ENCODE measurements around the gene EEF1A1. TPM values are rescaled to one million over a fixed set of nuclear protein-coding genes. Genes with fewer than 3 reads are reported as not detected.
"Not testable (repeated sequence)": the region's sequence is repeated elsewhere in the genome, so short reads cannot be mapped to it uniquely, and the experiment has no call there.

EEF1A1 gene
- total and polyA plus RNA-seq, 2 of the 8 experiments (the other 6 are each of a cell fraction or from before 2014, with no cell fraction given) = 13,823 to 13,927 TPM

DNA sequence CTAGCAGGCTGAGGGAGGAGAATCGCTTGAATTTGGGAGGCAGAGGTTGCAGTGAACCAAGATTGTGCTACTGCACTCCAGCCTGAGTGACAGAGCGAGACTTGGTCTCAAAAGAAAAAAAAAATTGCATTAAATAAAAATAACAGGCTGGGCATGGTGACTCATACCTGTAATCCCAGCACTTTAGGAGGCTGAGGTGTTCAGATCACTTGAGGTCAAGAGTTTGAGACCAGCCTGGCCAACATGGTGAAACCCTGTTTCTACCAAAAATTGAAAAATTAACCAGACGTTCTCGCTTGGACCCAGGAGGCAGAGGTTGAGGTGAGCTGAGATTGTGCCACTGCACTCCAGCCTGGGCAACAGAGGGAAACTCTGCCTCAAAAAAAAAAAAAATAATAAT, 30.3 kb upstream of the EEF1A1 start:
- not testable (repeated sequence) for H3K9me3 ChIP-seq (ENCODE audit: insufficient read depth in 2 of 2, low read depth in 1 of 2, low read length in 1 of 2); H2AFZ ChIP-seq (ENCODE audit: low read length); H4K8ac ChIP-seq (ENCODE audit: extremely low read depth, insufficient read depth, low read length); H3K79me1 ChIP-seq (ENCODE audit: low read depth, low read length); H2BK15ac ChIP-seq (ENCODE audit: low read length); H3K14ac ChIP-seq (ENCODE audit: insufficient read length); H3K36me3 ChIP-seq (ENCODE audit: control insufficient read depth in 2 of 4, insufficient read depth in 4 of 4, low read length in 3 of 4); H3K4me1 ChIP-seq (replicated peaks in 1 of 4; ENCODE audit: control insufficient read depth in 3 of 4, insufficient read depth in 4 of 4, low read length in 3 of 4); H3K79me2 ChIP-seq (ENCODE audit: control insufficient read depth in 1 of 2, insufficient read depth in 2 of 2, low read length in 2 of 2); H3K9ac ChIP-seq (replicated peaks in 1 of 4; ENCODE audit: extremely low read depth in 1 of 4, low read depth in 3 of 4, low read length in 3 of 4); H3K18ac ChIP-seq (ENCODE audit: extremely low read depth, low read length); H3K4ac ChIP-seq (replicated peaks; ENCODE audit: insufficient read length, low read depth, low read length); H2BK120ac ChIP-seq (replicated peaks; ENCODE audit: low read depth, low read length); H4K5ac ChIP-seq (ENCODE audit: insufficient read length, low read depth, low read length); H3K27ac ChIP-seq (ENCODE audit: low read depth, low read length); H3K4me2 ChIP-seq (ENCODE audit: insufficient read depth in 1 of 2, low read depth in 2 of 2, low read length in 2 of 2); DNase-seq (ENCODE audit: low read depth in 1 of 2, low spot score in 2 of 2); H2BK12ac ChIP-seq (ENCODE audit: low read depth, low read length); H2AK5ac ChIP-seq (ENCODE audit: low read depth, low read length); H3K23ac ChIP-seq (ENCODE audit: insufficient read length); FAIRE-seq; H2BK5ac ChIP-seq (ENCODE audit: low read depth, low read length); H4K20me1 ChIP-seq (replicated peaks in 1 of 2; ENCODE audit: control insufficient read depth in 1 of 2, insufficient read depth in 2 of 2, low read length in 2 of 2); H3K27me3 ChIP-seq (replicated peaks in 1 of 4; ENCODE audit: control insufficient read depth in 3 of 4, extremely low read depth in 1 of 4, insufficient read depth in 3 of 4, low read length in 3 of 4); H2BK20ac ChIP-seq (ENCODE audit: low read length); H3K23me2 ChIP-seq (ENCODE audit: low read depth, low read length); H3K4me3 ChIP-seq (ENCODE audit: extremely low read depth in 1 of 4, insufficient read depth in 2 of 4, low read depth in 3 of 4, low read length in 4 of 4); H3K56ac ChIP-seq (replicated peaks; ENCODE audit: insufficient read length, low read depth, low read length); H4K91ac ChIP-seq (replicated peaks; ENCODE audit: insufficient read length, low read length)
- ChIA-PET POLR2A (ENCODE audit: partially characterized antibody) (interaction anchor here (1.0 to 17.5 kb wide), 2 partner anchors 18 to 33 kb away, joined by 3 to 267 read pairs; partner anchors contain the start of gene EEF1A1), CTCF (ENCODE audit: partially characterized antibody) (interaction anchor here (1.3 to 1.5 kb wide), 2 partner anchors 29 to 60 kb away, joined by 3 to 7 read pairs; no protein-coding TSS in a partner anchor)
- 97% methylated on average over 4 of the region's 4 CpGs; no CpG with 5 or more reads in 1 of the 2 experiments for WGBS, 2 experiments (ENCODE audit: extremely low coverage in 1 of 2, insufficient coverage in 1 of 2, insufficient read length in 1 of 2, insufficient replicate concordance in 2 of 2, low coverage in 1 of 2, low lambda C conversion rate in 2 of 2, missing lambda C conversion rate in 1 of 2)
